Measurements from ENCODE around the gene RNF121.

RNF121 gene

GRCh38 chr11:71990701-71991100, 61.9 kb downstream of the RNF121 start:
- DNase-seq (ENCODE audit: low spot score), result no peak

DNA sequence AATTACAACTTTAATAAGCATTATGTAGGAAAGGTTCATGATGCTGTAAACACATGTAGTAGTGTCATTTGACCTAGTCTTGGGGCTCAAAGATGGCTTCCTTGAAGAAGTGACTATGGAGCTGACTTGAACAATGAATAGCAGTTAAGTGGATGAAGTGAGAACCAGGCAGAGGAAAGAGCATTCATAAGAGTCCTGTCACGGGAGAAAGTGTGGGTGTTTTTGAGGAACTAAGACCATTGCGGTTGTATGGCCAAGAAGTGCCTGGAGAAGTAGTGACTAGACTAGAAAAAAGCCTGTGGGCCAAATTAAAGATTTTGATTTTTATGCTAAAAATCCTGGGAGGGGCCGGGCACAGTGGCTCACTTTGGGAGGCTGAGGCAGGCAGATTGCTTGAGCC, 62.6 kb downstream of the RNF121 start:
- no peak for DNase-seq (ENCODE audit: low spot score)

DNA sequence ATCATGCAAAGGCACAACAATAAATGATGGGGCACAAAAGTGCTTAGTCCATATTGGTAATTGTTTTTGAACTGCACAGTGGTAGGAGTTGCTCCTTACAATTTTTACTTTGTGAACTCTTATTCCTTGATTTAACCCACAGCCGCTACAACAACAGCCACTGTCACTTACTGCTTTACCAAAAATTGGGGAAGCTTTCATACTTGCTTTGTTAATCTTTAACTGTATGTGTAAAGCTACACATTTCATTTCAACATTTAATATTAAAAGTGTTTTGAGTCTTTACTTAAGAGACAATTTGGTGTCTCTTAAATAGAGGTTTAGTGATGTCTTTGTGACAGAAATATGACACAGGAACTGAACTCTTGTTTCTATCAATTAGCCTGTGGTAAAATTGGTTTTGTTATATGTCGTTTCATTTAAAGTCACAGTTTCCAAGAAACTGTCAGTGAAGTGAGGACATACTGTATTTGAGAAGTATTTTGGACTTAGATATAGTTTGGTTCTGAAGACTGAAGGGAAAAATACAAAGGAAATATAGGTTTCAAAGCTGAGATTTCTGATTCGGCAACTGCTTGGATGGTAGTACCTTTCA, 63.4 kb downstream of the RNF121 start:
- no peak for DNase-seq (ENCODE audit: low spot score)

- DNase-seq (ENCODE audit: low spot score), result no peak
Observed at GRCh38 chr11:71994786-71995185, 65.9 kb downstream of the RNF121 start.

- DNase-seq (ENCODE audit: low spot score), result no peak
Observed at GRCh38 chr11:71995726-71996291, 67.0 kb downstream of the RNF121 start.

DNA sequence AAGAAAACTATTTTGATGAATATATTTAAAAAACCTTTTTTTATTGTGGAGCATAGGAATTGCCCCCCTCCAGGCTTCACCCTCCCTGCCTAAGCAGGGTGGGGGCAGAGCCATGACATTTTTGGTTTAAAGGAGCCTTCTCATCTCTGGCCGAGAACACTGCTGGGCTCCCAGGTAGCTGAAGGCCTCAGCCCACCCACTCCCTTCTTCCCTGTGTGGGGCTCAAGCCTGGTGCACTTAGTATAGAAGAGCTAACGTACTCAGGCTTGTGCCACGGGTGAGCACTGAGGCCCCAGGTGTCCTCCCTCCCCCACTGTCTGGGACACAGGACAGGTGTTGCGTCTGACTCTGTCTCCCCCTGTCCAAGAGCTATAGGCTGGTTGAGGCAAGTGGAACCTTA, 67.7 kb downstream of the RNF121 start:
- DNase-seq (ENCODE audit: low spot score), result no peak

DNA sequence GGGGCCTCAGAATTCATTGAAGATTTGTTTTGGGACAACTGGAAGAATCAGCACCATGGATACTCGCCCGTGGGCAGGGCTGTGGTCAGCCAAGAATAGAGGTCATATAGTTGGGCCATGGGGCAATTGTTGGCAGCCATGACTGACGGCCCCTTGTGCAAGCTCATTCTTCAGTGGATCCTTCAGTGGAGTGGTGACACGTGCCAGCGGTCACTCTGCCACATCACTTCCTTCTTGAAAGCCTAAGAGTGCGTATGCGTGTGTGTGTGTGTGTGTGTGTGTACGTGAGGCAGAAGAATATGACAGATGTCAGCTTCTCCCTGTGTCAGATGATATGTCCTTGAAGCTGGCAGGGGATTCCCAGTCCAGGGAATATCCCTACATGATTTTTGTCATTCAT, 68.1 kb downstream of the RNF121 start:
- no peak for DNase-seq (ENCODE audit: low spot score)

DNA sequence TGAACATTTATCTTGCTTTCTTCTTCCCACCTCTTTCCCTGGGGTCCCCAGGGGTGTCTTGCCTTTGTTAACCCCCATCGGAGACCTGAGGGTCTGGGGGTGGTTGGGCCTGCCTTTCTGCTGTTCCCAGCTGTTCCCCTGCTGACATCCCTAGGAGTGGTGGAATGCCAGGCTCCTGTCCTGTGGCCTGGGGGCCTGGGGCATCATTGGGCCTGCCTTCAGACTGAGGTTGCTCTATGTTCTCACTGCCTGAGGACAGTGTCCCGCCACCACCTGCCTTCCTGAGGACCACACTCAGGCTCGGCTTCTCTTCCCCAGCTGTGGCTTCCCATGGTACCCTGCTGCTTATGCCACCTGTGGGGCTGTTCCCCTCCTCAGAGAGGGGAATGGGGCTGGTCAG, 68.7 kb downstream of the RNF121 start:
- DNase-seq (ENCODE audit: low spot score), result no peak

DNA sequence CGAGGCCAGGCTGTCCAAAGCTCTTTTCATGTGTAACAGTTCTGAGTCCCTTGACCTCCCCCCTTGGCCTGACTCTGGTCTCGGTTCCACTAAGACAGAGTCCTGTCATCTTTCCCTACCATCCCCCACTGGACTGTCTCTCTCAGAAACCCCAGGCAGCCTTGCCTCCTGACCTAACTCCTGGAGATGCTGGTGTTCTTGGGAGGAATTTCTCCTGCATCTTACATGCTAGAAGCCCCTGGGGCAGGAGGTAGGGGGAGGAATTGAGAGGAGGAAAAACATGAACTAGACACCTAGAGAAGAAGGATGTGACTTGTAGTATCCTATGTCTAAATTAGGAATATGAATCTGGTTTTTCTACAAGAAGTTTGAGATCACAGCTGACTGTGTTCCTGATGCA, 69.2 kb downstream of the RNF121 start:
- DNase-seq (ENCODE audit: low spot score), result no peak

DNA sequence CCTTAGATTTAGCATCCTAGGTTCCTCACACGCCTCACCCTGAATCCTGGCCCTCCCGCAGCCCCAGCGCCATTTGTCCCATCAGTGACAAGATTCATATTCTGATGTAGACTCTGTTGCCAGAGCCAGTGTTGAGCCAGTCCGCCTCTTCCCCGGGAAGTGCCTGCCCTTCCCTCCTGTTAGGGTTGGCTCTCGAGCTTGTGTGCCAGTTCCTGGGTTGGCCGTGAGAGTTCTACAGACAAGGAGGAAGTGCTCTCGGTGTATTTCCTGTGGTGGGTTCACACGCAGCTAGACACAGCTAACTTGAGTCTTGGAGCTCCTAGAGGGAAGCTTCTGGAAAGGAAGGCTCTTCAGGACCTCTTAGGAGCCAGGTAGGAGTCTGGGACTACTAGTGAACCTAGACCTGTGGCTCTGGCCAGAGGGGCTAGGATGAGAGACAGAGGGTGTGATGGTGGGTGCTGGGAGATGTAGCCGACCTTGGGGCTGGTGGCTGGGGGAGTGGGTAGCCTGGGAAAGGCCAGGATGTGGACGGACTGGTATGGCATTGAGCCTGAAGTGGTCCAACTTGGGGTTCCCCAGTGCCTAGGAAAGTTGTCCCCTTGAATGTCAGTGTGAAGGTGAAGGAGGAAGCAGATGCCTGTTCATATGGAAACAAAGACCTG, 69.9 kb downstream of the RNF121 start, which contains the start of gene IL18BP:
Gene IL18BP (plus strand): TSS at position 261 of the 662 bp plus-strand sequence. CDS start 1,076 bp downstream, outside the sequence.
- no peak for DNase-seq (ENCODE audit: low spot score)

DNA sequence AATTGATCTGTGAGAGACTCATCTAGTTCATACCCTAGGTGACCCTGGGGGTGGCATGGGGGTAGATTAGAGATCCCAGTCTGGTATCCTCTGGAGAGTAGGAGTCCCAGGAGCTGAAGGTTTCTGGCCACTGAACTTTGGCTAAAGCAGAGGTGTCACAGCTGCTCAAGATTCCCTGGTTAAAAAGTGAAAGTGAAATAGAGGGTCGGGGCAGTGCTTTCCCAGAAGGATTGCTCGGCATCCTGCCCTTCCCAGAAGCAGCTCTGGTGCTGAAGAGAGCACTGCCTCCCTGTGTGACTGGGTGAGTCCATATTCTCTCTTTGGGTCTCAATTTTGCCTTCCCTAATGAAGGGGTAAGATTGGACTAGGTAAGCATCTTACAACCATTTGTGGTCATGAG, 70.5 kb downstream of the RNF121 start:
- no peak for DNase-seq (ENCODE audit: low spot score)

GRCh38 chr11:71999798-72000197, 71.0 kb downstream of the RNF121 start:
- no peak for DNase-seq (ENCODE audit: low spot score)

DNA sequence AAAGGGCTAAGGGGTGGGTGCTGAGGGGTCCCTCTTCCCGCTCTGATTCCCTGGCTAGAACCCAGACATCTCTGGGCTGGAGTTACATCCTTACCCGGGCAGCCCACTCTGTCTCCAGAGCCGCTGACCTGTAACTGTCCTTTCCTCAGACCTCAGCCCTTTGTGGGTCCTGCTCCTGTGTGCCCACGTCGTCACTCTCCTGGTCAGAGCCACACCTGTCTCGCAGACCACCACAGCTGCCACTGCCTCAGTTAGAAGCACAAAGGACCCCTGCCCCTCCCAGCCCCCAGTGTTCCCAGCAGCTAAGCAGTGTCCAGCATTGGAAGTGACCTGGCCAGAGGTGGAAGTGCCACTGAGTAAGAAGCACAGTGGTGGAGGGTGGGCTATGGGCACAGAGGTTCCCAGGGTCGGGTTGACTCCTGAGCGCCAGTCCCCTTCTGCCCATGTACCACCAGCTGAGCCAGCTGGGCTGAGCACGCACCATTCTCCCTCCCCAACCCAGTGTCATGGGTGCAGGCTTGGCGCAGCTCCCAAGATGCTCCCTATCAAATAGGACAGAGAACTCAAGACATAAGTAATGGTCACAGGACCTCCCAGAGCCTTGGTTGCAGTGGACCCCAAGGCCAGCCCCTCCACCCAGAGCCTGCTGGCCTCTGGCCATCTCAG, 71.5 kb downstream of the RNF121 start:
- no peak for DNase-seq (ENCODE audit: low spot score)

DNA sequence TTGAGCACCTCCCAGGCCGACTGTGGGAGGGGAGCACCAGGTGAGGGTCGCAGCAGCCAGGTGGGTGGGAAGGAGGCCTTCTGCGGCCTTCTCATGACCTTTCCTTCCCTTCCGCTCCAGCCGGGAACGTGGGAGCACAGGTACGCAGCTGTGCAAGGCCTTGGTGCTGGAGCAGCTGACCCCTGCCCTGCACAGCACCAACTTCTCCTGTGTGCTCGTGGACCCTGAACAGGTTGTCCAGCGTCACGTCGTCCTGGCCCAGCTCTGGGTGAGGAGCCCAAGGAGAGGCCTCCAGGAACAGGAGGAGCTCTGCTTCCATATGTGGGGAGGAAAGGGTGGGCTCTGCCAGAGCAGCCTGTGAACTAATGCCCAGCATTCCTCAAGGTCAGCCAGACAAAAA, 72.4 kb downstream of the RNF121 start:
- no peak for DNase-seq (ENCODE audit: low spot score)

GRCh38 chr11:72001834-72002591, 73.2 kb downstream of the RNF121 start:
- no peak for DNase-seq (ENCODE audit: low spot score)

GRCh38 chr11:72002841-72003775, 74.3 kb downstream of the RNF121 start:
- DNase-seq (ENCODE audit: low spot score), result no peak

DNA sequence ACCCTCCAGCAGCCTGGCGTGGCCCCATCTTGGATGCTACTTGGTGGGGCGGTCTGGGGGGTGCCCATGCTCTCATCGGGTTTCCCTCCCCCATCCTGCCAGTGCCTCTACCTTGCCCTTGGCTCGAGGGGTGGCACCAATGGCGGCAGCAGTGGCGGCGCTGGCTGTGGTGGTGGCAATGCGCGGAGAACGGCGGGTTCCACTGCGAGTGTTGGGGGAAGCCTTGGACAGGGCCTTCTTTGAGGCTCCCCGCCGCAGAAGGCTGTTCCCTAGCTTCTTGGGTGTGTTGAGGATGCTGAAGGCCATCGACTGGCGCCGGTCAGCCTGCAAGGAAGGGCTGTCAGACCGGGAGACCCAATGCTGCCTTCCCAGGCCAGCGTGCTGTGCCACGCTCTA, 74.9 kb downstream of the RNF121 start:
- DNase-seq (ENCODE audit: low spot score), result no peak

DNA sequence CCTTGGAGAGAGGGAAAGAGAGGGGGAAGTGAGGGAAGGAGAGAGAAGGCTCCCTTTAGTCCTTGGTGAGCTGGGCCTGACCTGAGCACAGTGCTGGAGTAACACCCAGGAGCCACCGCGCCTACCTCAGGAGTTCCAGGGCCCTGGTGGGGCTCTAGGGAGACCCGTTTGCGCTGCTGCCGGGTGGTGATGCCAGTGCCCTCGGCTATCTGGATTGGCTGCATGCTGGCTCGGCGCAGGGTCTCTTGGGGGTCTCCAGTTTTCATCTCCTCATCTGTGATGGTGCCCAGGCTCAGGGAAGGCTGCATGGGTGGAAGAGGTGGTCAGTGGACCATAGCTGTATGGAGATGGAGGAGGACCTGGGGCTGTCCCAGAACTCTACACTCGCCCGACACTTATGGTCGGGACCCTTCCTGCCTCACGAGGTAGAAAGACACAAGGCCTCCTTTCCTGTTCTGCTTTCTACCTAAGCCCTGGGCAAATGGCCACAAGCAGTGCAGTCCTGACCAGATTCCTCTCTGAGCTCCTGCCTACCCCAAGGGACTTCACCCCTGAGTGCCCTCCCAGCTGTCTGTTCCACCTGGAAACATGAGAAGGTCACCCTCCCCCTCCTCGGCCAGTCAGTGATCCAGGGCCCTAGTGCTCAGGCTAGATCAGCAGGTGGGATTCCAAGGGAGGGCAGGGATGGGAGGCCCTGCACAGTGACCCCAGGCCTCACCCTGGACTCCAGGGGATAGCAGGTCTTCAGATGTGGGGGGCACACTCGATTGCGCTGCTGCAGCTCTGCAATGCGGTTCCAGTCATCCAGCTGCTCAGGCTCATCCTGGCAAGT, 75.9 kb downstream of the RNF121 start:
- no peak for DNase-seq (ENCODE audit: low spot score)

GRCh38 chr11:72005347-72006260, 76.8 kb downstream of the RNF121 start:
- DNase-seq (ENCODE audit: low spot score), result no peak

Data from LoVo (cell line).